ENCODE measurements around the gene PYGO1. TPM values are rescaled to one million over a fixed set of nuclear protein-coding genes. Genes with fewer than 3 reads are reported as not detected.

The PYGO1 gene
- total RNA-seq, 6 donors from 2014 or later = 1.8 to 11.5 (median 7.5) TPM

- peaks cover 0 to 7% (median 0%) of the 10 kb centered on the region in 4 donors for H3K4me1 ChIP-seq
- no peak overlapping the region for H3K27ac ChIP-seq
- no peaks in the 10 kb centered on the region for H3K27me3 ChIP-seq
- no peaks in the 10 kb centered on the region for H3K36me3 ChIP-seq
- no peak for DNase-seq
- TF ChIP-seq POLR2AphosphoS5 (IDR thresholded peaks at IDR 0.05) = no peak
- TF ChIP-seq, protein P1, sequence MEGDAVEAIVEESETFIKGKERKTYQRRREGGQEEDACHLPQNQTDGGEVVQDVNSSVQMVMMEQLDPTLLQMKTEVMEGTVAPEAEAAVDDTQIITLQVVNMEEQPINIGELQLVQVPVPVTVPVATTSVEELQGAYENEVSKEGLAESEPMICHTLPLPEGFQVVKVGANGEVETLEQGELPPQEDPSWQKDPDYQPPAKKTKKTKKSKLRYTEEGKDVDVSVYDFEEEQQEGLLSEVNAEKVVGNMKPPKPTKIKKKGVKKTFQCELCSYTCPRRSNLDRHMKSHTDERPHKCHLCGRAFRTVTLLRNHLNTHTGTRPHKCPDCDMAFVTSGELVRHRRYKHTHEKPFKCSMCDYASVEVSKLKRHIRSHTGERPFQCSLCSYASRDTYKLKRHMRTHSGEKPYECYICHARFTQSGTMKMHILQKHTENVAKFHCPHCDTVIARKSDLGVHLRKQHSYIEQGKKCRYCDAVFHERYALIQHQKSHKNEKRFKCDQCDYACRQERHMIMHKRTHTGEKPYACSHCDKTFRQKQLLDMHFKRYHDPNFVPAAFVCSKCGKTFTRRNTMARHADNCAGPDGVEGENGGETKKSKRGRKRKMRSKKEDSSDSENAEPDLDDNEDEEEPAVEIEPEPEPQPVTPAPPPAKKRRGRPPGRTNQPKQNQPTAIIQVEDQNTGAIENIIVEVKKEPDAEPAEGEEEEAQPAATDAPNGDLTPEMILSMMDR (IDR thresholded peaks at IDR 0.05) = no peak
- no peak for ATAC-seq (ENCODE audit: low FRiP score in 2 of 2)
- no peak overlapping the region for H3K4me3 ChIP-seq
- 57 to 94% methylated on average over 1 of the region's 1 CpG for WGBS, 2 donors
- no peaks in the 10 kb centered on the region for H3K9me3 ChIP-seq
These were observed 61.0 kb downstream of the PYGO1 start for GRCh38 chr15:55527150-55527549.

- Histone ChIP-seq H3K36me3 (no peaks in the 10 kb centered on the region), H3K27ac (no peak overlapping the region), H3K9me3 (no peaks in the 10 kb centered on the region), H3K4me3 (no peak overlapping the region), H3K4me1 (peaks cover 0 to 7% (median 0%) of the 10 kb centered on the region in 4 donors), H3K27me3 (no peaks in the 10 kb centered on the region)
- WGBS, 2 donors = 23 to 34% methylated on average over 6 to 7 of the region's 7 CpGs
- TF ChIP-seq EP300 (IDR thresholded peaks at IDR 0.05) (no peak), POLR2A (IDR thresholded peaks at IDR 0.05) (no peak)
- TF ChIP-seq, protein P1 (IDR thresholded peaks at IDR 0.05) = peak in 5 of 6 experiments; percentile 17 to 61 (median 51)
- ATAC-seq (ENCODE audit: low FRiP score in 2 of 2) (peak; percentile 77 to 83), DNase-seq (peak in 1 of 2 donors; percentile 39)
These were observed 61.5 kb downstream of the PYGO1 start for GRCh38 chr15:55526559-55527036.

DNA sequence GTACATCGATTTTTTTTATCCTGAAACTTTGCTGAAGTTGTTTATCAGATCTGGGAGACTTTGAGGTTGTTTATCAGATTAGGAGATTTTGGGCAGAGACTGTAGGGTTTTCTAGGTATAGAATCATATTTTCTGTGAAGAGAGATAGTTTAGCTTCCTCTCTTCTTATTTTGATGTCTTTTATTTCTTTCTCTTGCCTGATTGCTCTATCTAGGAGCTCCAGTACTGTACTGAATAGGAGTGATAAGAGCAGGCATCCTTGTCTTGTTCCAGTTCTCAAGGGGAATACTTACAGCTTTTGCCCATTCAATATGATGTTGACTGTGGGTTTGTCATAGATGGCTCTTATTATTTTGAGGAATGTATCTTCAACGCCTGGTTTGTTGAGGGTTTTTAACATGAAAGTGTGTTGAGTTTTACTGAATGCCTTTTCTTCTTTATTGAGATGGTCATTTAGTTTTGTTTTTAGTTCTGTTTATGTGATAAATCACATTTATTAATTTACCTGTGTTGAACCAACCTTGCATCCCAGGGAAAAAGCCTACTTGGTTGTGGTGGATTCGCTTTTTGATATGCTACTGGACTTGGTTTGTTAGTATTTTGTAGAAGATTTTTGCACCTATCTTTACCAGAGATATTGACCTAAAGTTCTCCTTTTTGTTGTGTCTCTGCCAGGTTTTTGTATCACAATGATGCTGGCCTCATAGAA is 65.2 kb downstream of the PYGO1 start:
- H3K36me3 ChIP-seq = no peaks in the 10 kb centered on the region
- WGBS, 2 donors = 89 to 95% methylated on average over 3 of the region's 3 CpGs

GRCh38 chr15:55518641-55519040 is 69.5 kb downstream of the PYGO1 start:
- no peaks in the 10 kb centered on the region for H3K36me3 ChIP-seq
- no peak overlapping the region for H3K4me3 ChIP-seq
- WGBS, 2 donors = 72 to 84% methylated on average over 2 of the region's 2 CpGs
- no peaks in the 10 kb centered on the region for H3K9me3 ChIP-seq
- ATAC-seq (ENCODE audit: low FRiP score in 2 of 2) = no peak
- no peak for TF ChIP-seq POLR2A (IDR thresholded peaks at IDR 0.05)
- TF ChIP-seq, protein P1 (IDR thresholded peaks at IDR 0.05) = peak in 2 of 6 experiments; percentile 7 to 12
- no peak for TF ChIP-seq EP300 (IDR thresholded peaks at IDR 0.05)
- H3K4me1 ChIP-seq = no peaks in the 10 kb centered on the region
- no peak overlapping the region for H3K27ac ChIP-seq
- DNase-seq = no peak
- no peaks in the 10 kb centered on the region for H3K27me3 ChIP-seq

More for the DNA sequence above, 65.2 kb downstream of the PYGO1 start:
- TF ChIP-seq, protein P1 (IDR thresholded peaks at IDR 0.05) = no peak
- TF ChIP-seq POLR2A (IDR thresholded peaks at IDR 0.05) (no peak), POLR2AphosphoS5 (IDR thresholded peaks at IDR 0.05) (no peak), EP300 (IDR thresholded peaks at IDR 0.05) (no peak)
- no peak overlapping the region for H3K4me3 ChIP-seq
- H3K9me3 ChIP-seq = no peaks in the 10 kb centered on the region
- ATAC-seq (ENCODE audit: low FRiP score in 2 of 2) (no peak), DNase-seq (no peak)
- H3K4me1 ChIP-seq = peaks cover 0 to 7% (median 0%) of the 10 kb centered on the region in 4 donors
- H3K27ac ChIP-seq = no peak overlapping the region
- no peaks in the 10 kb centered on the region for H3K27me3 ChIP-seq

GRCh38 chr15:55518009-55518408 is 70.1 kb downstream of the PYGO1 start:
- WGBS, 2 donors = 92 to 93% methylated on average over 3 of the region's 3 CpGs
- H3K27ac ChIP-seq = no peak overlapping the region
- ATAC-seq (ENCODE audit: low FRiP score in 2 of 2) (no peak), DNase-seq (no peak)
- no peaks in the 10 kb centered on the region for H3K9me3 ChIP-seq
- no peak overlapping the region for H3K4me3 ChIP-seq
- TF ChIP-seq, protein P1 (IDR thresholded peaks at IDR 0.05) = no peak
- TF ChIP-seq POLR2A (IDR thresholded peaks at IDR 0.05) (no peak), EP300 (IDR thresholded peaks at IDR 0.05) (no peak), POLR2AphosphoS5 (IDR thresholded peaks at IDR 0.05) (no peak)
- H3K4me1 ChIP-seq = no peaks in the 10 kb centered on the region
- H3K36me3 ChIP-seq = no peaks in the 10 kb centered on the region
- no peaks in the 10 kb centered on the region for H3K27me3 ChIP-seq
